Measurements from ENCODE around the gene FOSB. TPM values are rescaled to one million over a fixed set of nuclear protein-coding genes. Genes with fewer than 3 reads are reported as not detected.

The FOSB gene
- total RNA-seq, 1 experiment from 2014 or later: 2.3 TPM

- TF ChIP-seq, protein P1, sequence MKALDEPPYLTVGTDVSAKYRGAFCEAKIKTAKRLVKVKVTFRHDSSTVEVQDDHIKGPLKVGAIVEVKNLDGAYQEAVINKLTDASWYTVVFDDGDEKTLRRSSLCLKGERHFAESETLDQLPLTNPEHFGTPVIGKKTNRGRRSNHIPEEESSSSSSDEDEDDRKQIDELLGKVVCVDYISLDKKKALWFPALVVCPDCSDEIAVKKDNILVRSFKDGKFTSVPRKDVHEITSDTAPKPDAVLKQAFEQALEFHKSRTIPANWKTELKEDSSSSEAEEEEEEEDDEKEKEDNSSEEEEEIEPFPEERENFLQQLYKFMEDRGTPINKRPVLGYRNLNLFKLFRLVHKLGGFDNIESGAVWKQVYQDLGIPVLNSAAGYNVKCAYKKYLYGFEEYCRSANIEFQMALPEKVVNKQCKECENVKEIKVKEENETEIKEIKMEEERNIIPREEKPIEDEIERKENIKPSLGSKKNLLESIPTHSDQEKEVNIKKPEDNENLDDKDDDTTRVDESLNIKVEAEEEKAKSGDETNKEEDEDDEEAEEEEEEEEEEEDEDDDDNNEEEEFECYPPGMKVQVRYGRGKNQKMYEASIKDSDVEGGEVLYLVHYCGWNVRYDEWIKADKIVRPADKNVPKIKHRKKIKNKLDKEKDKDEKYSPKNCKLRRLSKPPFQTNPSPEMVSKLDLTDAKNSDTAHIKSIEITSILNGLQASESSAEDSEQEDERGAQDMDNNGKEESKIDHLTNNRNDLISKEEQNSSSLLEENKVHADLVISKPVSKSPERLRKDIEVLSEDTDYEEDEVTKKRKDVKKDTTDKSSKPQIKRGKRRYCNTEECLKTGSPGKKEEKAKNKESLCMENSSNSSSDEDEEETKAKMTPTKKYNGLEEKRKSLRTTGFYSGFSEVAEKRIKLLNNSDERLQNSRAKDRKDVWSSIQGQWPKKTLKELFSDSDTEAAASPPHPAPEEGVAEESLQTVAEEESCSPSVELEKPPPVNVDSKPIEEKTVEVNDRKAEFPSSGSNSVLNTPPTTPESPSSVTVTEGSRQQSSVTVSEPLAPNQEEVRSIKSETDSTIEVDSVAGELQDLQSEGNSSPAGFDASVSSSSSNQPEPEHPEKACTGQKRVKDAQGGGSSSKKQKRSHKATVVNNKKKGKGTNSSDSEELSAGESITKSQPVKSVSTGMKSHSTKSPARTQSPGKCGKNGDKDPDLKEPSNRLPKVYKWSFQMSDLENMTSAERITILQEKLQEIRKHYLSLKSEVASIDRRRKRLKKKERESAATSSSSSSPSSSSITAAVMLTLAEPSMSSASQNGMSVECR (CRISPR knock-in tag; IDR thresholded peaks at IDR 0.05; ENCODE audit: borderline replicate concordance): no peak
- no peak for TF ChIP-seq EMX1 (CRISPR knock-in tag; IDR thresholded peaks at IDR 0.05)
- 0 out of 2 replicates have a peak, but pooled peaks have one; percentile 6 for TF ChIP-seq ZNF416 (CRISPR knock-in tag; IDR thresholded peaks at IDR 0.05)
- TF ChIP-seq, protein P2, sequence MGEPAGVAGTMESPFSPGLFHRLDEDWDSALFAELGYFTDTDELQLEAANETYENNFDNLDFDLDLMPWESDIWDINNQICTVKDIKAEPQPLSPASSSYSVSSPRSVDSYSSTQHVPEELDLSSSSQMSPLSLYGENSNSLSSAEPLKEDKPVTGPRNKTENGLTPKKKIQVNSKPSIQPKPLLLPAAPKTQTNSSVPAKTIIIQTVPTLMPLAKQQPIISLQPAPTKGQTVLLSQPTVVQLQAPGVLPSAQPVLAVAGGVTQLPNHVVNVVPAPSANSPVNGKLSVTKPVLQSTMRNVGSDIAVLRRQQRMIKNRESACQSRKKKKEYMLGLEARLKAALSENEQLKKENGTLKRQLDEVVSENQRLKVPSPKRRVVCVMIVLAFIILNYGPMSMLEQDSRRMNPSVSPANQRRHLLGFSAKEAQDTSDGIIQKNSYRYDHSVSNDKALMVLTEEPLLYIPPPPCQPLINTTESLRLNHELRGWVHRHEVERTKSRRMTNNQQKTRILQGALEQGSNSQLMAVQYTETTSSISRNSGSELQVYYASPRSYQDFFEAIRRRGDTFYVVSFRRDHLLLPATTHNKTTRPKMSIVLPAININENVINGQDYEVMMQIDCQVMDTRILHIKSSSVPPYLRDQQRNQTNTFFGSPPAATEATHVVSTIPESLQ (CRISPR knock-in tag; IDR thresholded peaks at IDR 0.05): no peak
- TF ChIP-seq MXD4 (CRISPR knock-in tag; IDR thresholded peaks at IDR 0.05; ENCODE audit: borderline replicate concordance): no peak
- TF ChIP-seq SMAD3 (CRISPR knock-in tag; IDR thresholded peaks at IDR 0.05; ENCODE audit: borderline replicate concordance): no peak
- no peak for TF ChIP-seq JAZF1 (CRISPR knock-in tag; IDR thresholded peaks at IDR 0.05)
- TF ChIP-seq FOXP4 (CRISPR knock-in tag; IDR thresholded peaks at IDR 0.05): no peak
- no peak for TF ChIP-seq NR2C2 (CRISPR knock-in tag; IDR thresholded peaks at IDR 0.05)
- TF ChIP-seq USF2 (CRISPR knock-in tag; IDR thresholded peaks at IDR 0.05): peak; percentile 73
- TF ChIP-seq, protein P3, sequence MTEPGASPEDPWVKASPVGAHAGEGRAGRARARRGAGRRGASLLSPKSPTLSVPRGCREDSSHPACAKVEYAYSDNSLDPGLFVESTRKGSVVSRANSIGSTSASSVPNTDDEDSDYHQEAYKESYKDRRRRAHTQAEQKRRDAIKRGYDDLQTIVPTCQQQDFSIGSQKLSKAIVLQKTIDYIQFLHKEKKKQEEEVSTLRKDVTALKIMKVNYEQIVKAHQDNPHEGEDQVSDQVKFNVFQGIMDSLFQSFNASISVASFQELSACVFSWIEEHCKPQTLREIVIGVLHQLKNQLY (CRISPR knock-in tag; IDR thresholded peaks at IDR 0.05): no peak
- no peak for TF ChIP-seq GRHL2 (CRISPR knock-in tag; IDR thresholded peaks at IDR 0.05; ENCODE audit: insufficient replicate concordance, severe bottlenecking)
- TF ChIP-seq CBFB (CRISPR knock-in tag; IDR thresholded peaks at IDR 0.05; ENCODE audit: low read depth): no peak
Measured at GRCh38 chr19:45506246-45506988, 38.6 kb downstream of the FOSB start (continued).
